HG03439 (cell line): ENCODE measurements around the gene NDUFB3.
A peak's percentile ranks its signal among the peaks of the same experiment; 100 is the strongest.
"Not testable (repeated sequence)": the region's sequence is repeated elsewhere in the genome, so short reads cannot be mapped to it uniquely, and the experiment has no call there.

Source experiments
- ATAC-seq: cut with Tn5 transposase; IDR thresholded peaks from one replicate; pipeline ENCODE4 v1.9.1; 2021; ENCODE audit warnings: mild to moderate bottlenecking, moderate library complexity; ENCODE audit not compliant: unreplicated experiment

Gene NDUFB3

DNA sequence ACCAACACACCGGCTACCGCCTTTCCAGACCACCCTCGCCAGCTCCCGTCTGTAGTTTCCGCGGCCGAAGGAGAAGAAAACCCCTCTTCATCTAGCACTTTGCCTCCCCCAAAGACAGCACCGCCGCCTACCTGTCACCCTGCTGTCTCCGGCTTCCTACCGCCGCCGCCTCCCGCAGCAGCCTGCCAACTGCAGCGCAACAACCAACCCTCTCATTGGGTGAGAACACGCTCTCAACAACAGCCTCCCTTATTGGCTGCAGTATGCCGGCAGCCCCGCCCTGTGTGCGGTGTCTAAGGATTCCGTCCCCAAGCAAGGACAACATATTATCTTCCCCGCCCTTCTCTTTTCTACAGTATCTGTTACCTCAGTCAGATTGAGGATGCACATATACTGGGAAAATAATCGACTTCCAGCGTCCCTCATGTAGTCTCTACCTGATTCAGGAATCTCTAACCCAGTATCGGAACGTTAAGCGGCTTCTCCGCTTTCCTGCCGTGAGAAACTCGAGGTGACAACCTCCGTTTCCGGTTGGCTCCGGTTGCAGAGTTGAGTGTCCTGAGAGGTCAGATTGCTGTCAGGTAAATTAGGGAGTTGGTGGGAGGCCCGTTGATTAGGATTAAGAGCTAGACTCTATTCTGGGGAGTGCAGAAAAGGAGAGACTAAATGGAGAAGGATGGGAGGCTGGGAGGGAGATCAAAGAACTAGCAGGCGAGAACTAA, at the start of gene NDUFB3, which contains the start of gene HYCC2:
TSS of gene NDUFB3 (plus strand) at position 523 of the 722 bp plus-strand sequence. CDS start 6,882 bp downstream, outside the sequence.
TSS of gene HYCC2 (minus strand) at position 193 of the 722 bp plus-strand sequence. CDS start 47,662 bp downstream, outside the sequence.
- ATAC-seq, result peak; percentile 98

DNA sequence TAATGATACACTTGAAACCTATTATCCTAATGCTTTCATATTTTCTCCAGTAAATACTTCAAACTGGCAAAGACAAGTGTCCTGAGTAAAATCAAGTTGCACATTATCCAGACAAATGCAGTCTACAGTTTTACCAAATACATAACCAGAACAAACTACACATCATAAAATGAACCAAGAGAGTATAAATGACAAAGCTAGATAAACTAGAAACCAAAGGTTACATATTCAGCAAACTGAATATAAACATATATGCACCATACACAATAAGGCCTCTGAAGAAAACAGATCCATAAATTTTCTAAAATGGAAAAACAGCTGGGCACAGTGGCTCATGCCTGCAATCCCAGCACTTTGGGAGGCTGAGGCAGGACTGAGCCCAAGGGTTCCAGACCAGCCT, 47.3 kb upstream of the NDUFB3 start:
- ATAC-seq, result no peak

- ATAC-seq, result not testable (repeated sequence)
Measured at GRCh38 chr2:201034355-201034754, 37.4 kb upstream of the NDUFB3 start.

DNA sequence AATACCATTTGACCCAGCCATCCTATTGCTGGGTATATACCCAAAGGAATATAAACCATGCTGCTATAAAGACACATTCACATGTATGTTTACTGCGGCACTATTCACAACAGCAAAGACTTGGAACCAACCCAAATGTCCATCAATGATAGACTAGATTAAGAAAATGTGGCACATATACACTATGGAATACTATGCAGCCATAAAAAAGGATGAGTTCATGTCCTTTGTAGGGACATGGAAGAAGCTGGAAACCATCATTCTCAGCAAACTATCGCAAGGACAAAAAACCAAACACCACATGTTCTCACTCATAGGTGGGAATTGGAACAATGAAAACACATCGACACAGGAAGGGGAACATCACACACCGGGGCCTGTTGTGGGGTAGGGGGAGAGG, 33.4 kb upstream of the NDUFB3 start:
- not testable (repeated sequence) for ATAC-seq

DNA sequence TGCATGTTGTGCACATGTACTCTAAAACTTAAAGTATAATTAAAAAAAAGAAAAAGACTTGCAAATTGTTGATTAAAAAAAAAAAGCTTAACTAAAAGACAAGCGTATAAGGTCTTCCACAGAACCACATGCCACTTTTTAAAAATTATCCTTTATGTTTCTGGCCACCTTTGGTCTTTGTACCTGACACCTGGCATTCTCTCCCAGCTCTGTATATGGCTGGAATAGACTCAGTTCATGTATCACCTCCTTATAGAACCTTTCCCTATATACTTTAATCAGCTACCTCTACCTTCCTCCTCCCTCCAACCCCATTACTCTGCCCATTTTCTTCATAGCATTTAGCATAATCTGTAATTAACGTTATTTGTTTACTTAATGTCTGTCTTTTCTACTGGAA, 32.9 kb upstream of the NDUFB3 start:
- no peak for ATAC-seq

DNA sequence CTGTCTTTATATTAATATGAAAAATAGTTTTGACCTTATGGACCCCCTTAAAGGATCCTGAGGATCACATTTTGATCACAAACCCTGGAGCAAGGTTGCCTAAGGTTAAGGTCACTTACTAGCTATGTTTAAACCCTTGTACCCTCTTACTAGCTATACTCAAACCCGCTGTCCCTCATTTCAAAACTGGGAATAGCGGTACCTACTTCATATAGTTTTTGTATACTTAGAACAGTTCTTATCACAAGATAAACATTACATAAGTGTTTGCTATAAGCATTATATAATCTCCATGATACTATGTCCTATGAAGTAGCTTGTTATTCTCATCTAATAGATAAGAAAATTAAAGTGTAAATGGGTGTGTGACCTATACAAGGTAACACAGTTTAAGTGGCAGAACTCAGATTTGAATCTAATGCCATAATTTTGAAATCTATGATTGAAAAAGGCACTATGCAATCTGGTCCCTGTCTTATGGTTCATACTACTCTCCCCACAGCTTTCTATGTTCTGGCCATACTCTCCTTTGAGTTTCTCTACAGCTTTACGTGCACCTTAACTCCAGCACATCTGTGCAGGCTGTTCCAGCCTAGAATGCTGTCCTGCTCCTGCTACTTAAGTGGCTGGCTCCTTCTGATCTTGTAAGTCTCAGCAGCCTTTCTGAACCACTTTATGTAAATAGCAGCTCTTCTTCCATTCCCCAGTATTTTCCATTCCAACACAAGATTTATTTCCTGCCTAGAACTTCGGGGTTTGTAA, 30.8 kb upstream of the NDUFB3 start:
- no peak for ATAC-seq

- not testable (repeated sequence) for ATAC-seq
Measured at GRCh38 chr2:201042451-201042850, 29.4 kb upstream of the NDUFB3 start.

GRCh38 chr2:201043050-201043449, 28.8 kb upstream of the NDUFB3 start:
- not testable (repeated sequence) for ATAC-seq

DNA sequence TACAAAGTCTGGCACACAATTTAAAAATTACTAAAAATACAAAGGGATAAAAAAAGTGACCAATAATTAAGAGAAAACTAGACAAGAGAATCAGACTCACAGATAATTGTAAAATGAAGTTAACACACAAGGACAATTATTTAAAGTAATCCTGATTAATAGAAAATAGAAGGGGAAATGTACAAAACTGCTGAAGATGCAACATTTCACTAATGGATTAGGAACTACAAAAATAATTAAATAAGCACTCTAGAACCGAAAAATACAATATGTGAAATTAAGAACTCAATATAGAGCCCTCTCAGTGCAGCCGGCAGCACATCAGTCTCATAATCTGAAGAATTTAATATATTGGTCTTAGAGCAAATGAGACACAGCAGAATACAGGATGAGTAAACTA, 24.9 kb upstream of the NDUFB3 start:
- no peak for ATAC-seq

- no peak for ATAC-seq
Measured at GRCh38 chr2:201049455-201049854, 22.3 kb upstream of the NDUFB3 start.

DNA sequence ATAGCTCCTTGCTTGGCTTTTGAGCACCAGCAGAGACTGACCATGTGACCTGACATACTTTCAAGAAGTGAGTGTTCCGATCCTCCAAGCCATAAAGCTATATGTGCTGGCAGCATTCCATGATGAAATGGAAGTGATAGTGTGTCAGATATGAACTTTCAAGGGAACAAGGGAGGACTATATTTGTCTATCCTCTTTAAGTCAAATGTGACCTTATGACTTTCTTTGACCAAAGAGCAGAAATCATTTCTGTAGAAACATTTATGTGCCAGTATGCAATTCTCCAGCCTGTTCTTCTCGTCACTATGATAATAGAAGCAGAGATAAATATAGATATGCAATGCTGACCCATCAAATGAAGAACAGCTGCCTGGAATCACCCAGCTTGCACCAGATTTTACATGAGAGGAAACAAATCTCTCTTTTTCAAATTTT, 14.7 kb upstream of the NDUFB3 start:
- no peak for ATAC-seq

GRCh38 chr2:201057715-201058248, 14.0 kb upstream of the NDUFB3 start:
- no peak for ATAC-seq

DNA sequence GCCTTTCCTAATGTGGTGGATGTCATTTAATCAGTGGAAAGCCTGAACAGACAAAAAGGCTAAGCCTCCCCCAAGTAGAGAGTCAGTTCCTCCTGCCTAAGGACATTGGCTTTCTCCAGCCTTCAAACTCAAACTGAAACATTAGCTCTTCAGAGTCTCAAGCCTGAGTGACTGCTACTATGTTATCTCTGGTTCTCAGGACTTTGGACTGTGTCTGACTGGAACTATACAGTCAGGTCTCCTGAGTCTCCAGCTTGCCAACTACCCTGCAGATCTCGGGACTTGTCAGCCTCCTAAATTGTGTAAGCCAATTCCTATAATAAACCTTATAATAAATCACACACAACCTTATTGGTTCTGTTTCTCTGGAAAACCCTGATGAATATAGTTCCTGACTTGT, 12.9 kb upstream of the NDUFB3 start:
- ATAC-seq, result no peak

DNA sequence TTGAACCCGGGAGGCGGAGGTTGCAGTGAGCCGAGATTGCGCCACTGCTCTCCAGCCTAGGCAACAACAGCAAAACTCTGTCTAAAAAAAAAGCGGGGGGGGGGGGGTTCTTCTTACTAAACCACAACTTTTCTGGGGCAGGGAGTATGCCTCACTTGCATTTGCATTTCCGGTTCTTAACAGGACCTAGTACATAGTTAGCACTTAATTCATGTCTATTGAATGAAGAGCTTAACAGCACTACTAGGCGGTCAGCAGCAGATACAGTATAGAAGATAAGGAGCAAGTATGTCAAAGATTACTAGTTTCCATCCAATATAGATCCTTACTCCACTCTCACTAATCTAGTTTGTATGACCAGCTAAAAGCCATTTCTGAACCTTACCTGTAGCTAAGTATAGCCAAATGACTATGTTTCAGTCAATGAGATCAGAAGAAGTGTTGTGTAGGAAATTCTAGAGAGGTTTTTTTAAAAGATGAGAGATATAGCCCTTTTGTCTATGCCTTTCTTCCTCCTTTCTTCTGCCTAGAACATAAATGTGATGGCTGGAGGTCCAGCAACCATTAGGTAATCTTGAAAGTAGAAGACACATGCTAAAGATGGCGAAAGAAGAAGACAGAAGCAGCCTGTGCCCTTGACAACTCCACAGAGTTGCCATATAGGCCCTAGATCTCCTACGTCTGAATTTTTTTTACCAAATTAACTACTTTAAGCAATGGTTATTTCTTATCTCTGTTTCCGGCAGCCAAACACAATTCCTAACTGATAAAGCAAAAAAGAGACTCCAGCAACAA, 11.6 kb upstream of the NDUFB3 start:
- ATAC-seq, result no peak

DNA sequence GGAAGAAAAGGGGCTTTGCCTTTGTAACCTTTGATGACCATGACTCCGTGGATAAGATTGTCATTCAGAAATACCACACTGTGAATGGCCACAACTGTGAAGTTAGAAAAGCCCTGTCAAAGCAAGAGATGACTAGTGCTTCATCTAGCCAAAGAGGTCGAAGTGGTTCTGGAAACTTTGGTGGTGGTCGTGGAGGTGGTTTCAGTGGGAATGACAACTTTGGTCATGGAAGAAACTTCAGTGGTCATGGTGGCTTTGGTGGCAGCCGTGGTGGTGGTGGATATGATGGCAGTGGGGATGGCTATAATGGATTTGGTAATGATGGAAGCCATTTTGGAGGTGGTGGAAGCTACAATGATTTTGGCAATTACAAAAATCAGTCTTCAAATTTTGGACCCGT, 8.3 kb upstream of the NDUFB3 start:
- not testable (repeated sequence) for ATAC-seq

DNA sequence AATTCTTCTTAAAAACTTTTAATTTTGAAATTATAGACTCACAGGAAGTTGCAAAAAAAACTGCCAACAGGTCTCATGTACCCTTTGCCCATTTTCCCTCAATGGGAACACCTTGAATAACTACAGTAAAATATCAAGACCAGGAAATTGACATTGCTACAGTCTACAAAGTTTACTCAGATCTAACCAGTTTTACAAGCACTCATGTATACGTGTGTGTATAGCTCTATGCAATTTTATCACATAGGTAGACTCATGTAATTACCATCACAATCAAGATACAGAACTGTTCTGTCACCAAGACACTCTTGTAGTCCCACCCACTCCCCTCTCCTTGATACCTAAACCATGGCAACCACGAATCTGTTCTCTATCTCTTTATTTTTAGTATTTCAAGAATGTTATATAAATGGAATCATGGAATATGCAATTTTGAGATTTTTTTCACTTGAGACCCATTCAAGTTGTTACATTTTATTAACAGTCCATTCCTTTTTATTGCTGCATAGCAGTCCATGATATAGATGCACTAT, 6.9 kb upstream of the NDUFB3 start:
- ATAC-seq, result no peak

DNA sequence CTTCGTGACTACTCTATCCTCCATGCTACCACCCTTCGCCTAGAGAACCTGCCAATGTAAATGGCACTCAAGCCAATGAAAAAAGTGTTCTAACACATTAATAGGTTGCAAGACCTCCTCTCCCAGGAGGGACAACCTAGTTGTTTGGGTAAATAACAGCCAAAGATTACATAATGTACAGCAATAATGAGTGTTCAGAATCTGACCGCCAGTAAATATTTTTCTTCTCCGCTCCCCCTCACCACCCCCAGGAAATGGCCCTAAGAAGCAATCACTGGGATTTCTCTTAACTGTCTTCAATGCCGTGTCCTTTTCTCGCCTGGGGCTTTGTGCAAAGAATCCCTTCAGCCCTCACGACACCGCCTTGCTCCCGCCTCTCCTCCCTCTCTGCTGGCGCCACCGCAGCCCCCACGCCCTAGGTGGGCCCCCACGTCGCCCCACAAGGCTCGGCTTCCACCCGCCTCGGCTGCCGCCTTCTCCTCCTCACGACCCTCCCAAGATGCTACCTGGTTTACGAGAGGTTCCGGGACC, 788 bp upstream of the NDUFB3 start:
- ATAC-seq, result peak; percentile 25

GRCh38 chr2:201072201-201072530, 365 bp downstream of the NDUFB3 start:
- ATAC-seq, result peak; percentile 2

- no peak for ATAC-seq
Measured at GRCh38 chr2:201073071-201073470, 1.3 kb downstream of the NDUFB3 start.

GRCh38 chr2:201074996-201075395, 3.2 kb downstream of the NDUFB3 start:
- no peak for ATAC-seq

- ATAC-seq, result no peak
Measured at GRCh38 chr2:201084863-201085262, 13.1 kb downstream of the NDUFB3 start.
